ENCODE results near the gene DCST2. TPM values are rescaled to one million over a fixed set of nuclear protein-coding genes. Genes with fewer than 3 reads are reported as not detected.

DCST2 gene
- total and polyA plus RNA-seq, 9 of the 15 experiments (the other 6 are each of a cell fraction or from before 2014, with no cell fraction given) = 0.09 to 0.49 (median 0.11) TPM; not detected in 3

DNA sequence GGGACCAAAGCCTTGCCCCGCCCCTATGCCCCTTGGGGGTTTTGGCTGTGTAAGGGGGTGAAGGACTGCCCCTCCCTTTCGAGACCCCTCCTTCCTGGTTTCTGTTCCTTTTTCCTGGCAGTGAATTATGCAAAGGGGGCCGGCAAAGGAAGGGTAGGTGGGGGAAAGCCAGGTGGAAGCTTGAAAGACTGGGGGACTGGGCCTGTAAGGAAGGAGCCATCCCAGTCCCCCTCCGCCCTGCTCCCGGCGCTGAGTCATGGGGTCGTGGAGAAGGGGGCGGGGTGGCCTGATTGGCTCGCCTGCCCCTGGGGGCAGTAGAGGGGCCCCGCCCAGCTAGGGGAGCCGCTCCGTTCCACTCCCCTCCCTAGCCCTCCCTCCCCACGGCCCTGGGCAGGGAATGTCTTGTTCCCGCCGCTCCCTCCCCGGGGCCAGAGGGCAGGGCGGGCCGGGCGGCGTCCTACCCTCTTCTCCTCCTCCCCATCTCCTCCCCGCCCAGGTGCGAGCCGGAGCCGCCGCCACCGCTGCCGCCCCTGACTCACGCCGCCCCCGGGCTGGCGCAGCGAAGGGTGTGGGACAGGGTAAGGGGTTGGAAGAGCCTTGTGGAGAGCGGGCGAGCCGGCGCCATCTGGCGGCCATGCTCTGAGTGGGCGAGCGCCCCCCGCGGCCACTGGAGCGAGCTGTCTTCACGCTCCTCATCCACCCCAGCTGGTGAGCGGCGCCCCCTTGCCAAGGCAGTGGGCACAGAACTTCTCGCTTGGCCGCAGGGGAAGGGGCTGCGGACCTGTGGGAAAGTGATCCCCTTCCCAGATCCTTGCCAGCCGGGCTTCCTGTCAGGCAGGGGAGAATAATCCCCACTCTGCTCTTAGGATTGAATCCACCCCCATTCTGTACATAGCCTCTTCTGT is 16.3 kb downstream of the DCST2 start (continued):
- TF ChIP-seq, protein P1, sequence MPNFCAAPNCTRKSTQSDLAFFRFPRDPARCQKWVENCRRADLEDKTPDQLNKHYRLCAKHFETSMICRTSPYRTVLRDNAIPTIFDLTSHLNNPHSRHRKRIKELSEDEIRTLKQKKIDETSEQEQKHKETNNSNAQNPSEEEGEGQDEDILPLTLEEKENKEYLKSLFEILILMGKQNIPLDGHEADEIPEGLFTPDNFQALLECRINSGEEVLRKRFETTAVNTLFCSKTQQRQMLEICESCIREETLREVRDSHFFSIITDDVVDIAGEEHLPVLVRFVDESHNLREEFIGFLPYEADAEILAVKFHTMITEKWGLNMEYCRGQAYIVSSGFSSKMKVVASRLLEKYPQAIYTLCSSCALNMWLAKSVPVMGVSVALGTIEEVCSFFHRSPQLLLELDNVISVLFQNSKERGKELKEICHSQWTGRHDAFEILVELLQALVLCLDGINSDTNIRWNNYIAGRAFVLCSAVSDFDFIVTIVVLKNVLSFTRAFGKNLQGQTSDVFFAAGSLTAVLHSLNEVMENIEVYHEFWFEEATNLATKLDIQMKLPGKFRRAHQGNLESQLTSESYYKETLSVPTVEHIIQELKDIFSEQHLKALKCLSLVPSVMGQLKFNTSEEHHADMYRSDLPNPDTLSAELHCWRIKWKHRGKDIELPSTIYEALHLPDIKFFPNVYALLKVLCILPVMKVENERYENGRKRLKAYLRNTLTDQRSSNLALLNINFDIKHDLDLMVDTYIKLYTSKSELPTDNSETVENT (CRISPR knock-in tag; IDR thresholded peaks at IDR 0.05) = peak; percentile 11; the same call in 1 of the 2 replicates
- TF ChIP-seq, protein P2, sequence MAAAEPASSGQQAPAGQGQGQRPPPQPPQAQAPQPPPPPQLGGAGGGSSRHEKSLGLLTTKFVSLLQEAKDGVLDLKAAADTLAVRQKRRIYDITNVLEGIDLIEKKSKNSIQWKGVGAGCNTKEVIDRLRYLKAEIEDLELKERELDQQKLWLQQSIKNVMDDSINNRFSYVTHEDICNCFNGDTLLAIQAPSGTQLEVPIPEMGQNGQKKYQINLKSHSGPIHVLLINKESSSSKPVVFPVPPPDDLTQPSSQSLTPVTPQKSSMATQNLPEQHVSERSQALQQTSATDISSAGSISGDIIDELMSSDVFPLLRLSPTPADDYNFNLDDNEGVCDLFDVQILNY (CRISPR knock-in tag; IDR thresholded peaks at IDR 0.05) = peak; percentile 91; the same call in 1 of the 2 replicates
- TF ChIP-seq, protein P3, sequence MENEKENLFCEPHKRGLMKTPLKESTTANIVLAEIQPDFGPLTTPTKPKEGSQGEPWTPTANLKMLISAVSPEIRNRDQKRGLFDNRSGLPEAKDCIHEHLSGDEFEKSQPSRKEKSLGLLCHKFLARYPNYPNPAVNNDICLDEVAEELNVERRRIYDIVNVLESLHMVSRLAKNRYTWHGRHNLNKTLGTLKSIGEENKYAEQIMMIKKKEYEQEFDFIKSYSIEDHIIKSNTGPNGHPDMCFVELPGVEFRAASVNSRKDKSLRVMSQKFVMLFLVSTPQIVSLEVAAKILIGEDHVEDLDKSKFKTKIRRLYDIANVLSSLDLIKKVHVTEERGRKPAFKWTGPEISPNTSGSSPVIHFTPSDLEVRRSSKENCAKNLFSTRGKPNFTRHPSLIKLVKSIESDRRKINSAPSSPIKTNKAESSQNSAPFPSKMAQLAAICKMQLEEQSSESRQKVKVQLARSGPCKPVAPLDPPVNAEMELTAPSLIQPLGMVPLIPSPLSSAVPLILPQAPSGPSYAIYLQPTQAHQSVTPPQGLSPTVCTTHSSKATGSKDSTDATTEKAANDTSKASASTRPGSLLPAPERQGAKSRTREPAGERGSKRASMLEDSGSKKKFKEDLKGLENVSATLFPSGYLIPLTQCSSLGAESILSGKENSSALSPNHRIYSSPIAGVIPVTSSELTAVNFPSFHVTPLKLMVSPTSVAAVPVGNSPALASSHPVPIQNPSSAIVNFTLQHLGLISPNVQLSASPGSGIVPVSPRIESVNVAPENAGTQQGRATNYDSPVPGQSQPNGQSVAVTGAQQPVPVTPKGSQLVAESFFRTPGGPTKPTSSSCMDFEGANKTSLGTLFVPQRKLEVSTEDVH (IDR thresholded peaks at IDR 0.05; ENCODE audit: low read depth, partially characterized antibody) = peak; percentile 73
- TF ChIP-seq, protein P4, sequence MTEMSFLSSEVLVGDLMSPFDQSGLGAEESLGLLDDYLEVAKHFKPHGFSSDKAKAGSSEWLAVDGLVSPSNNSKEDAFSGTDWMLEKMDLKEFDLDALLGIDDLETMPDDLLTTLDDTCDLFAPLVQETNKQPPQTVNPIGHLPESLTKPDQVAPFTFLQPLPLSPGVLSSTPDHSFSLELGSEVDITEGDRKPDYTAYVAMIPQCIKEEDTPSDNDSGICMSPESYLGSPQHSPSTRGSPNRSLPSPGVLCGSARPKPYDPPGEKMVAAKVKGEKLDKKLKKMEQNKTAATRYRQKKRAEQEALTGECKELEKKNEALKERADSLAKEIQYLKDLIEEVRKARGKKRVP (CRISPR knock-in tag; IDR thresholded peaks at IDR 0.05) = no peak
- peak; percentile 57; the same call in 1 of the 2 replicates for TF ChIP-seq POLR2H (tag; IDR thresholded peaks at IDR 0.05; ENCODE audit: low read depth)
- TF ChIP-seq, protein P5, sequence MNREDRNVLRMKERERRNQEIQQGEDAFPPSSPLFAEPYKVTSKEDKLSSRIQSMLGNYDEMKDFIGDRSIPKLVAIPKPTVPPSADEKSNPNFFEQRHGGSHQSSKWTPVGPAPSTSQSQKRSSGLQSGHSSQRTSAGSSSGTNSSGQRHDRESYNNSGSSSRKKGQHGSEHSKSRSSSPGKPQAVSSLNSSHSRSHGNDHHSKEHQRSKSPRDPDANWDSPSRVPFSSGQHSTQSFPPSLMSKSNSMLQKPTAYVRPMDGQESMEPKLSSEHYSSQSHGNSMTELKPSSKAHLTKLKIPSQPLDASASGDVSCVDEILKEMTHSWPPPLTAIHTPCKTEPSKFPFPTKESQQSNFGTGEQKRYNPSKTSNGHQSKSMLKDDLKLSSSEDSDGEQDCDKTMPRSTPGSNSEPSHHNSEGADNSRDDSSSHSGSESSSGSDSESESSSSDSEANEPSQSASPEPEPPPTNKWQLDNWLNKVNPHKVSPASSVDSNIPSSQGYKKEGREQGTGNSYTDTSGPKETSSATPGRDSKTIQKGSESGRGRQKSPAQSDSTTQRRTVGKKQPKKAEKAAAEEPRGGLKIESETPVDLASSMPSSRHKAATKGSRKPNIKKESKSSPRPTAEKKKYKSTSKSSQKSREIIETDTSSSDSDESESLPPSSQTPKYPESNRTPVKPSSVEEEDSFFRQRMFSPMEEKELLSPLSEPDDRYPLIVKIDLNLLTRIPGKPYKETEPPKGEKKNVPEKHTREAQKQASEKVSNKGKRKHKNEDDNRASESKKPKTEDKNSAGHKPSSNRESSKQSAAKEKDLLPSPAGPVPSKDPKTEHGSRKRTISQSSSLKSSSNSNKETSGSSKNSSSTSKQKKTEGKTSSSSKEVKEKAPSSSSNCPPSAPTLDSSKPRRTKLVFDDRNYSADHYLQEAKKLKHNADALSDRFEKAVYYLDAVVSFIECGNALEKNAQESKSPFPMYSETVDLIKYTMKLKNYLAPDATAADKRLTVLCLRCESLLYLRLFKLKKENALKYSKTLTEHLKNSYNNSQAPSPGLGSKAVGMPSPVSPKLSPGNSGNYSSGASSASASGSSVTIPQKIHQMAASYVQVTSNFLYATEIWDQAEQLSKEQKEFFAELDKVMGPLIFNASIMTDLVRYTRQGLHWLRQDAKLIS (CRISPR knock-in tag; IDR thresholded peaks at IDR 0.05) = peak; percentile 96
- peak; percentile 76; the same call in 1 of the 2 replicates for TF ChIP-seq TCF7 (IDR thresholded peaks at IDR 0.05; ENCODE audit: borderline replicate concordance)
- peak; percentile 86 for TF ChIP-seq FOXP1 (CRISPR knock-in tag; IDR thresholded peaks at IDR 0.05)

Measured in K562 (cell line).